Spleen (tissue), 11 donors: ENCODE data around the gene TMEM222. TPM values are rescaled to one million over a fixed set of nuclear protein-coding genes. Genes with fewer than 3 reads are reported as not detected.

Experiments
- DNase-seq: peaks from one replicate; pipeline ENCODE4 v3.0.0-alpha.2; 2020
- H3K27ac ChIP-seq, 8 donors: fragments of 200-600 bp; sonication (generic) in 7 of 8; 1 replicate in 4 of 8; 2 replicates in 4 of 8; pipeline versions ENCODE4 v1.5.0 to v1.8.0; 2016 to 2021; ENCODE audit warnings: inconsistent platforms in 4 of 8, mild to moderate bottlenecking in 4 of 8, moderate library complexity in 1 of 8
- H3K27me3 ChIP-seq, 7 donors: fragments of 200-600 bp; sonication (generic) in 6 of 7; replicated peaks in 1 of 7; 1 replicate in 4 of 7; 2 replicates in 3 of 7; pipeline versions ENCODE4 v1.5.0 to v1.8.0; 2016 to 2021; ENCODE audit warnings: inconsistent platforms in 3 of 7, mild to moderate bottlenecking in 1 of 7
- H3K36me3 ChIP-seq, 6 donors: fragments of 200-600 bp; sonication (generic) in 5 of 6; 1 replicate in 4 of 6; 2 replicates in 2 of 6; pipeline versions ENCODE4 v1.5.0 to v1.8.0; 2016 to 2021; ENCODE audit warnings: inconsistent platforms in 2 of 6
- H3K4me1 ChIP-seq, 6 donors: fragments of 200-600 bp; sonication (generic) in 5 of 6; 1 replicate in 3 of 6; 2 replicates in 3 of 6; pipeline versions ENCODE4 v1.5.0 to v1.8.0; 2016 to 2021; ENCODE audit warnings: inconsistent platforms in 3 of 6
- H3K4me3 ChIP-seq, 8 donors: fragments of 200-600 bp; sonication (generic) in 7 of 8; 1 replicate in 4 of 8; 2 replicates in 4 of 8; pipeline versions ENCODE4 v1.5.0 to v1.8.0; 2016 to 2021; ENCODE audit warnings: inconsistent platforms in 4 of 8, mild to moderate bottlenecking in 4 of 8, moderate library complexity in 2 of 8
- H3K9me3 ChIP-seq, 8 donors: fragments of 200-600 bp; sonication (generic) in 7 of 8; 1 replicate in 4 of 8; 2 replicates in 4 of 8; pipeline versions ENCODE4 v1.5.0 to v1.8.0; 2016 to 2021; ENCODE audit warnings: inconsistent platforms in 4 of 8
- POLR2A ChIP-seq, 3 donors: fragments of 450-650 bp; IDR thresholded peaks; one replicate each; pipeline ENCODE4 v1.5.1; 2017; ENCODE audit warnings: antibody characterized with exemption in 3 of 3, mild to moderate bottlenecking in 1 of 3
- POLR2AphosphoS5 ChIP-seq, 3 donors: sonication (generic); formaldehyde crosslinking; IDR thresholded peaks; one replicate each; pipeline ENCODE4 v1.5.1; 2017; ENCODE audit warnings: antibody characterized with exemption in 3 of 3
- WGBS, 5 donors: extraction: QIAGEN DNeasy Blood & Tissue Kit in 3 of 5; methylation state at CpG; one replicate each; pipeline versions ENCODE4 v1.1.5 to v1.1.7; 2013 to 2018; 5-methylcytosine and 5-hydroxymethylcytosine counted together
- intact Hi-C: fragments of 100-400 bp; cut with DNase I; formaldehyde crosslinking; loops from one replicate; pipeline ENCODE4 v1.15.0; 2023; ENCODE audit warnings: low total_unique reads
- polyA plus RNA-seq, 3 donors: library from polyadenylated mRNA; stranded (reverse); fragments of 200-250 nt; gene quantifications; one replicate each; pipeline ENCODE4 v1.2.1, GENCODE V29; 2013
- total RNA-seq, 7 donors: library from RNA; depleted of rRNA in 3 of 7; stranded (reverse); fragments of >200 nt in 3 of 7; fragmentation: NEBNext Ultra II Directional in 4 of 7; extraction: Animal tissue kit (Norgen Biotek cat#: 25700) in 4 of 7; gene quantifications; one replicate each; pipeline versions ENCODE4 v1.1.0 to v1.2.1, GENCODE V29; 2016 to 2021
- TF ChIP-seq, protein P1 (sequence below), 11 experiments: fragments of 200-600 bp in 7 of 11; fragments of 450-650 bp in 4 of 11; sonication (generic) in 4 of 11; IDR thresholded peaks in 8 of 11; conservative IDR thresholded peaks in 3 of 11; 1 replicate in 7 of 11; 2 replicates in 4 of 11; pipeline versions ENCODE4 v1.4.0 to v1.8.0; 2016 to 2021; ENCODE audit warnings: antibody characterized with exemption in 11 of 11, inconsistent platforms in 4 of 11, mild to moderate bottlenecking in 1 of 11
- donor health status: healthy with polysubstance abuse.
- donor health status: DM: no; HTN: no; CAD: no; lungs with moderate emphysema.
- donor health status: DM: no; HTN: no; CAD: no.
- donor health status: Bipolar disorder and iron deficiency.
- donor health status: healthy.
- donor health status: DM: no; HTN: no; CAD: no.
- donor health status: DM: yes; HTN: yes; CAD: no.

Gene TMEM222
- total and polyA plus RNA-seq, 10 donors = 25.4 to 38.9 (median 31.8) TPM

DNA sequence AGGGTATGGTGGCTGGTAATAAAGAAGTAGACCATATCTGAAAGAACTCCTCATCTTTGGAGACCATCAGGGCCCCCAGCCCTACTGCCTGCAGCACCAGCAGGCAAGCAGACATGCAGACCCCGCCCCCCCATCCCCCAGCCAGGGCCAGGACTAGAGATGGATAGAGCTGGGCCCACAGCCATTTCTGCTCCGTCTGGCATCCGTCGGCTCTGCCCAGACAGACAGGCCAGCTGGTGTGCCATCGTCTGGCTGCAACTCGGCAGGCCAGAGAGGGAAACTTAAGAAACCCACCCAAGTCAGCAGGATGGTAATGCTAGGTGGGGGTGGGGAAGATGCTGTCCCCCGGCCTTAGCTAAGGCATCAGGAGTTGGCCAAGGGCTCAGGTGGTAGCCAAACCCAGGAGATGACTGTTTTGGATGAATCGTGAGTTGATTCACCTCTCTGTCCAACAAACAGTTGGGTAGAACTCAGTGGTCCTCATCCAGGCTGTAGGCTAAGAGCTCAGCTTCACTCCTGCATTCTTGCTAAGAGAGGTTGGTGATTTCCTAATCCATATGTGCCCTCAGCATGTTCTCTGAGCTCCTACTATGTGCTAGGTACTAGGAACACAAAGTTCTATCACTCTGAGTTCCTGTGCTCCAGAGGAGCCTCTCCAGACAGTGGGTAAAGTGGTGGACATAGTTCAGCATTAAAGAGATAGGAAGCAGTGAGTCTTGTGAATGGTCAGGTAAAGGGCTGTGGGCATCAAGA lies 23.2 kb upstream of the TMEM222 start:
- DNase-seq = no peak
- intact Hi-C loops = loop anchor here (2.0 kb wide), 1 partner anchor 308 kb away; no protein-coding TSS in a partner anchor
- peak overlapping the region in 6 of 8 donors; percentile 40 to 75 (median 70) for H3K27ac ChIP-seq
- H3K27me3 ChIP-seq = no peaks in the 10 kb centered on the region
- peaks cover 7 to 39% (median 19%) of the 10 kb centered on the region in 6 donors for H3K4me1 ChIP-seq
- no peak overlapping the region for H3K4me3 ChIP-seq
- no peaks in the 10 kb centered on the region for H3K9me3 ChIP-seq
- peaks cover 0 to 99% (median 82%) of the 10 kb centered on the region in 6 donors for H3K36me3 ChIP-seq
- TF ChIP-seq, protein P1, sequence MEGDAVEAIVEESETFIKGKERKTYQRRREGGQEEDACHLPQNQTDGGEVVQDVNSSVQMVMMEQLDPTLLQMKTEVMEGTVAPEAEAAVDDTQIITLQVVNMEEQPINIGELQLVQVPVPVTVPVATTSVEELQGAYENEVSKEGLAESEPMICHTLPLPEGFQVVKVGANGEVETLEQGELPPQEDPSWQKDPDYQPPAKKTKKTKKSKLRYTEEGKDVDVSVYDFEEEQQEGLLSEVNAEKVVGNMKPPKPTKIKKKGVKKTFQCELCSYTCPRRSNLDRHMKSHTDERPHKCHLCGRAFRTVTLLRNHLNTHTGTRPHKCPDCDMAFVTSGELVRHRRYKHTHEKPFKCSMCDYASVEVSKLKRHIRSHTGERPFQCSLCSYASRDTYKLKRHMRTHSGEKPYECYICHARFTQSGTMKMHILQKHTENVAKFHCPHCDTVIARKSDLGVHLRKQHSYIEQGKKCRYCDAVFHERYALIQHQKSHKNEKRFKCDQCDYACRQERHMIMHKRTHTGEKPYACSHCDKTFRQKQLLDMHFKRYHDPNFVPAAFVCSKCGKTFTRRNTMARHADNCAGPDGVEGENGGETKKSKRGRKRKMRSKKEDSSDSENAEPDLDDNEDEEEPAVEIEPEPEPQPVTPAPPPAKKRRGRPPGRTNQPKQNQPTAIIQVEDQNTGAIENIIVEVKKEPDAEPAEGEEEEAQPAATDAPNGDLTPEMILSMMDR (IDR thresholded peaks at IDR 0.05 in 8 of 11, conservative IDR thresholded peaks at IDR 0.05 in 3 of 11) = no peak
- TF ChIP-seq POLR2A (IDR thresholded peaks at IDR 0.05) (no peak), POLR2AphosphoS5 (IDR thresholded peaks at IDR 0.05) (no peak)
- 78 to 100% (median 85%) methylated on average over 1 to 8 of the region's 8 CpGs for WGBS, 5 donors

DNA sequence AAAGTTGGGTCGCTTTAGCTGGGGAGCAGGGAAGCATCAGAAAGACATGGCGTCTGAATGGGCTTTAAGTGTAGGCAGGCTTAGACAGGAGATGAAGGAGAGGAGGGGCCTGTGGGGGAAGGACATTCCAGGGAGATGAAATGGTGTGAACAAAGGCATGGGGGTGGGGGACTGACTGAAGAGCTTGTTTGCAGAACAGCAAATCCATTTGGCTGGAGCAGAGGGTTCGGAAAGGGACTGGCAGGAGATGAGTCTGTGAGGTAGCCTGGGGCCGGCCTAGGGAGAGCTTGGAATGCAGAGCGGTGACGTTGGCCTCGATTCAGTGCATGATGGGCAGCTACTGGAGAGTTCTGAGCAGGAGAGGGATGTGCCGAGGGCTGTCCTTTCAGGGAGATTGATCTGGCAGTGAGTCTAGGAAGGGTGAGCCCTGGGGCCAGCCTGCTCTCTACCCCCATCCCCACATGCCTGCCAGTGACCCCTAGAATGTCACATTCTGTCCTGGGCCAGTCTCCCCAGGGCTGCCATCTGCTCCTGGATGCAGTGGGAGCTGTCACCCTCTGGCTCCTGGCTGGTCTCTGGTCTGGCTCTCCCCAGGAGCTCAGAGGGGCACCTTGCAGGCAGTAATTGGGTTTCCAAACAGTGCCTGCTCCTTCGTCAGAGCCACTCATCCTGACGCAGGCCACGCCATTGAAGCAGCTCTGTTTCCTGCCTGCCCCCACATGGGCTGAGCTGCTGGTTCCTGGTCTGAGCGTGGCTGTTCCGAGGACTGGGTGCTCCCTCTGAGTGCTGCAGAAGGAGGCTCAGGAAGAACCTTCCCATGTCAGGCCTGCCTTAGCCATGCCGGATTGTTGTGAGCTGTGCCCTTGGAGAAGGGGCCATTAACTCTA lies 22.3 kb upstream of the TMEM222 start:
- Histone ChIP-seq H3K9me3 (no peaks in the 10 kb centered on the region), H3K27ac (peak overlapping the region; percentile 39 to 75 (median 60)), H3K27me3 (no peaks in the 10 kb centered on the region), H3K4me3 (no peak overlapping the region), H3K36me3 (peaks cover 0 to 99% (median 82%) of the 10 kb centered on the region in 6 donors), H3K4me1 (peaks cover 7 to 39% (median 19%) of the 10 kb centered on the region in 6 donors)
- TF ChIP-seq, protein P1 (IDR thresholded peaks at IDR 0.05 in 8 of 11, conservative IDR thresholded peaks at IDR 0.05 in 3 of 11) = no peak
- TF ChIP-seq POLR2AphosphoS5 (IDR thresholded peaks at IDR 0.05) = peak in 2 of 3 donors; percentile 41 to 53
- TF ChIP-seq POLR2A (IDR thresholded peaks at IDR 0.05) = no peak
- 69 to 89% (median 71%) methylated on average over 10 to 14 of the region's 14 CpGs for WGBS, 5 donors
- intact Hi-C loops = loop anchor here (2.0 kb wide), 2 partner anchors 93 to 307 kb away; partner anchors contain the start of gene GPR3
- DNase-seq = no peak

DNA sequence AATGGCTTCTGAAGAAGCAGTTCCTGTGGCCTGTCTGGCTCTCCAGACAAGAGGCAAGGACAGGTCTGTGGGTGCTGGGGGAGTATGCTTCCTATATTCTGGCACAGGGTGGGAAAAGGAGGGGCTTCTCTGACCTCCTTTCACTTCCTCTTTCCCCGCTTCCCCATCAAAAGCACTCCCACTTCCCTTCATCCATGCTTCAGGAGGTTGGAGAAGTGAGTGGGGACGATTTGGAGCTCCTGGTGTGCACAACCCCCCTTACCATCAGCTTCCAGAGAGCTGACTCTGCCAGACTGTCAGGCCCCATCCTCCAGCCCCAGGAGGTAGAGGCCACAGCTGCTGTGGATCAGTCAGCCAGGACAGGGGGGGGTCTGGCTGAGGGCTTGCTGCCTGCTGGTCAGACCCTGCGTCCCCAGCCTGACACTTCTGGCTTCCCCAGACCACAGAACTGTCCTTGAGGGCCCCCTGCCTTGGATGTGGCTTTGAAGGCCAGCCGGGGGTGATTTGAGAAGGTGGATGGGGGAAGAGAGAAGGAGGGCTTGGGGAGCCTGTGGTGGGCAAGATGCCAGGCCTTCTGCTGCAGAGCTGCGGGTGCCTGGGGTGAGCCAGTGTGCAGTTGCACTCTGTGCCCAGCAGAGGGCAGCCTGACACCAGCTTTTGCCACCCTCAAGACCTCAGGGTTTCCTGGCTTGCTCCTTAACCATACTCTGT lies 21.5 kb upstream of the TMEM222 start:
- 16 to 24% (median 18%) methylated on average over 5 of the region's 5 CpGs for WGBS, 5 donors
- Histone ChIP-seq H3K4me3 (no peak overlapping the region), H3K27ac (peak overlapping the region; percentile 39 to 75 (median 66)), H3K9me3 (no peaks in the 10 kb centered on the region), H3K4me1 (peaks cover 7 to 39% (median 19%) of the 10 kb centered on the region in 6 donors), H3K27me3 (no peaks in the 10 kb centered on the region), H3K36me3 (peaks cover 0 to 99% (median 83%) of the 10 kb centered on the region in 6 donors)
- peak; percentile 93 for DNase-seq
- intact Hi-C loops = loop anchor here (2.0 kb wide), 1 partner anchor 92 kb away; the partner anchor contains the start of gene GPR3
- TF ChIP-seq, protein P1 (IDR thresholded peaks at IDR 0.05 in 8 of 11, conservative IDR thresholded peaks at IDR 0.05 in 3 of 11) = peak; percentile 98 to 100 (median 99)
- no peak for TF ChIP-seq POLR2A (IDR thresholded peaks at IDR 0.05)
- TF ChIP-seq POLR2AphosphoS5 (IDR thresholded peaks at IDR 0.05) = peak; percentile 66 to 76 (median 70)
